ENCODE results near the gene MGAT5.

The MGAT5 gene

DNA sequence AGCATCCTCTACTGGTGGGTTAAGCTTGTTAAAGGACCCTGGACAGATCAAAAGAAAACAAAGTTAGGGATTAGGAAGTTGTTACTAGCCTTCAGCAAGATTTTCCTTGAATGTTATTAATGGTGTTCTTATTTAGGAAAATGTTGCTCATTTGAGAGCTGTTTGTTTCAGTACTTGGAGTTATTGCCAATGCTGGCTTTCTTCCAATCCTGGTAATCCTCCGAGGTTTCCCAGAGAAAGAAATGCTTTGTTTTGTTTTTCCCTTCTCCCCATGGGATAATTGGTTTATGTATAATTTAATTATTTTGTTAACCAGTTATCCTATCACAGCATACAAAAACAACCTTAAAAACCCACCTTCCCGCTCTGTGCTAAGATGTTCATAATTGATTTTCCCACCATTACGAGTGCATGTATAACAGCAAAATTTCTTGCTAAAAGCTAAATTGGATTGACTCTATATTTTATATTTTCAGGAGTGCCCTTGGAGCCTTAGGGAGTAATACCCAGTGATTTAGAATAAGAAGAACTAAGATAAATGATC, 79.8 kb downstream of the MGAT5 start:
- no peak for DNase-seq (ENCODE audit: extremely low read depth, low read depth)
- TF ChIP-seq, protein P1, sequence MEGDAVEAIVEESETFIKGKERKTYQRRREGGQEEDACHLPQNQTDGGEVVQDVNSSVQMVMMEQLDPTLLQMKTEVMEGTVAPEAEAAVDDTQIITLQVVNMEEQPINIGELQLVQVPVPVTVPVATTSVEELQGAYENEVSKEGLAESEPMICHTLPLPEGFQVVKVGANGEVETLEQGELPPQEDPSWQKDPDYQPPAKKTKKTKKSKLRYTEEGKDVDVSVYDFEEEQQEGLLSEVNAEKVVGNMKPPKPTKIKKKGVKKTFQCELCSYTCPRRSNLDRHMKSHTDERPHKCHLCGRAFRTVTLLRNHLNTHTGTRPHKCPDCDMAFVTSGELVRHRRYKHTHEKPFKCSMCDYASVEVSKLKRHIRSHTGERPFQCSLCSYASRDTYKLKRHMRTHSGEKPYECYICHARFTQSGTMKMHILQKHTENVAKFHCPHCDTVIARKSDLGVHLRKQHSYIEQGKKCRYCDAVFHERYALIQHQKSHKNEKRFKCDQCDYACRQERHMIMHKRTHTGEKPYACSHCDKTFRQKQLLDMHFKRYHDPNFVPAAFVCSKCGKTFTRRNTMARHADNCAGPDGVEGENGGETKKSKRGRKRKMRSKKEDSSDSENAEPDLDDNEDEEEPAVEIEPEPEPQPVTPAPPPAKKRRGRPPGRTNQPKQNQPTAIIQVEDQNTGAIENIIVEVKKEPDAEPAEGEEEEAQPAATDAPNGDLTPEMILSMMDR (IDR thresholded peaks at IDR 0.05; ENCODE audit: low read depth, low read length): no peak

DNA sequence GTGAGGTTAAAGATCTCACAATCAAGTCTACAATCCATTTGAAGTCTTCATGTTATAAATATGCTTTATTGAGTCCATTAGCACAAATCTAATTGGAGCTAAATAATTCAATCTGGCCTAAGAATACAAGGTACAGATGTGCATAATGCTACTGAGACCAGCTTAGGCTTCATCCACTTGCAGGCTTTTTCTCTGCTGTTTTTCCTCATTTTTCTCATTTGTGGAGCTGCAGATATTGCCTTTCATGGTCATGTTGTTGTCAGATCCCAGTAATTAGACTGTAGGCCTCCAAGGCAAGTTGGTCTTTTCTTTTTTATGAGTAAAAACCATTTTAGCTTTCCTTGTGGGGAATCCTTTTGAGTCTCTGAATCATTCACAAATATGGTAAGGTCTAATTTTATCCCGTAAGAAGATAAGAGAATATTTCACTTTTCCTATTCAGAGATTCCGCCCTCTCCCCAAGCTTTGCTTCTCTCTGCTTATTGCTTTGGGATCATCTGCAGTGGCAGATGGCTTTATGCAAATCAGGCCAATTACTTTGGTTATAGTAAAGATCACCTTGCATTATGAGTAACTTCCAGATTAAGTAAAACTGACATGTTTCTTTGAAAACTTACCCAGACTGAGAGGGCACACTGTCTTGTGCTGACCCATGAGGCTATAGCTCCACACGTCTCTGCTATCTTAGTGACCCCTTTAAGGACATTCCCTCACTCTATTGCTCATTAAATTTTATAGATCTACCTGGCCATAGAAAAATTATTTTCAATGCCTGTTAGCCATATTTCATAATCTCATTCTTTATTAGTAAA, 80.9 kb downstream of the MGAT5 start:
- no peak for DNase-seq (ENCODE audit: extremely low read depth, low read depth)
- TF ChIP-seq, protein P1 (IDR thresholded peaks at IDR 0.05; ENCODE audit: low read depth, low read length): no peak

DNA sequence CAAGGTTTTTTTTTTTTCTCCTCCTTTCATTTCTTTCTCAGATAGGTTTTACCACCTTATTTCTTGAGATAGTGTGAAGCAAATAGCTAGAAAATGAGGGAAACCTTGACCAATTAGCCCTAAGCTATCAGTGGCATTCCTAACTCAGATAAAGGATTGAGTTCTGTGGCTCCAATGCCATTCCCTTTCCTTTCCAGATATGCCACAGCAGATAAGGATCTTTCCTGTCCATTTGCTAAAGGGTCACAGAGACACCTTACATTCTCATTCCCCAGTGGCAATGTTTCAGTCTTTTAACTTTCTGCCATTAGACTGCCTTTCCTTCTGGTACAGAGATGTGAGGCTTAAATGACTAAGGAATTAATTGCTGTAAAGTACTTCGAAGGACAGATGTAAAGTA, 81.7 kb downstream of the MGAT5 start:
- TF ChIP-seq, protein P1 (IDR thresholded peaks at IDR 0.05; ENCODE audit: low read depth, low read length): no peak
- DNase-seq (ENCODE audit: extremely low read depth, low read depth): no peak

DNA sequence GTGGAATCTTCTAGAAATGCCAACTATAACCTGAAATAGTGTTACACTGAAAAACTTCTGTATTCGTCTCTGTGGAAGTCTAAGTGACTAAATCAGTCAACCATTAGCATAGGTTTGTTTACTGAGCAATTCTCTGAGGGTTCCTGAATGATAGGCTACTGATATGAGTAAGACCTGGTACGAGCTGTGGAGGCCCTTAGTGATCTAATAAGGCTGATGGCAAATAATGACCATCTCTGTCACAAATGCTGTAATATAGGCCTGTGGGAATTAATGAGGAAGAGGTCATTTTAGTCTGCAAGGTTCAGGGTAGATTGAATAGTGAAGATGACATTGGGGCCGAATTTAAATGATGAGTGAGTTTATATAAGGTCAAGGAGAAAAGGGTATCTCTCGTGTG, 82.5 kb downstream of the MGAT5 start:
- TF ChIP-seq, protein P1 (IDR thresholded peaks at IDR 0.05; ENCODE audit: low read depth, low read length): no peak
- DNase-seq (ENCODE audit: extremely low read depth, low read depth): no peak

DNA sequence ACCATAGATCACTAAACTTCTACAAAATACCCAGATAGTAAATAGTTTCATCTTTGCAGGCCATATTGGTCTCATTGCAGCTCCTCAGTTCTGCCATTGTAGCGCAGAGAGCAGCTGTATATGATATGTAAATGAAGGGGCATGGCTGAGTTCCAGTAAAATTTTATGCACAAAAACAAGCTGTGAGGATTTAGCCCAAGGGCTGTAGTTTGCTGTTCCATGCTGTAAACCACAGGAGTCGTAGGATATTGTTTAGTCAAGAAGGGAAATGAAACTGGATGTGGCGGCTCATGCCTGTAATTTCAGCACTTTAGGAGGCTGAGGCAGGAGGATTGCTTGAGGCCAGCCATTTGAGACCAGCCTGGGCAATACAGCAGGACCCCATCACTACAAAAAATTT, 83.0 kb downstream of the MGAT5 start:
- DNase-seq (ENCODE audit: extremely low read depth, low read depth): no peak
- TF ChIP-seq, protein P1 (IDR thresholded peaks at IDR 0.05; ENCODE audit: low read depth, low read length): no peak

DNA sequence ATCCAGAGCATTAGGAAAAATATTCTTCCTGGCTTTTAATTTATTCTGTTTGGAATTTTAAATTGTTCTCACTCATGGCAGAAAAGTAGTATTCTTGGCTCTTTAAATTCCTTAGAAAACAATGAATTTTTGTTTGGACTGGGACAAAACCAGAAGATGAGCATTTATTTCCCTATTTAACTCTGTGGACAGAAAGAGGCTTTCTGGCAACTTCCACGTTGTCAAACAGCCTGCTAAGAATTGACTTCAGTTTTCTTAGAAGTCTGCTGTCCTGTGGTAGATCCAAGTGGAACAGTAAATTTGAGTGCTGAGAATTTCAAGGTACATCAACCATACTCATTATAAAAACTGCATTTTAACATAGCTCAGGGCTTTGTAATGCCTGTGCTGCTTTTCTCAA, 83.8 kb downstream of the MGAT5 start:
- TF ChIP-seq, protein P1 (IDR thresholded peaks at IDR 0.05; ENCODE audit: low read depth, low read length): no peak
- no peak for DNase-seq (ENCODE audit: extremely low read depth, low read depth)

DNA sequence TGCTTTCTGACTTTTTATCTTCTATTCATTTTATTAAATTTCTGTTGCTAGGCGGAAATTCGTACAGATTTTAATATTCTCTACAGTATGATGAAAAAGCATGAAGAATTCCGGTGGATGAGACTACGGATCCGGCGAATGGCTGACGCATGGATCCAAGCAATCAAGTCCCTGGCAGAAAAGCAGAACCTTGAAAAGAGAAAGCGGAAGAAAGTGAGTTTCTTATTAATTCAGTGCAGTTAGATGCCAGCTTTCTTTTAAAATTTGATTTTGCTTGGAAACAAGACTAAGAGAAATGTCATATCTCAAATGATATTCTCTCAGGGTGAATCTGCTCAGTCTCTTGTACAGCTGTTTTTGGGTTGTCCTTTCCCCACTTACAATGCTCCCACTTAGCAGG, 84.3 kb downstream of the MGAT5 start:
- no peak for DNase-seq (ENCODE audit: extremely low read depth, low read depth)
- TF ChIP-seq, protein P1 (IDR thresholded peaks at IDR 0.05; ENCODE audit: low read depth, low read length): no peak
